HepG2 (cell line): Measurements from ENCODE around the gene CAB39. TPM values are rescaled to one million over a fixed set of nuclear protein-coding genes. Genes with fewer than 3 reads are reported as not detected.

Experiments used
- CBX5 ChIP-seq: sonication (generic); formaldehyde crosslinking; IDR thresholded peaks from 2 replicates; pipeline ENCODE4 v1.4.0; 2020; ENCODE audit warnings: missing genetic modification reagents, borderline replicate concordance
- FOXP4 ChIP-seq: sonication (generic); formaldehyde crosslinking; IDR thresholded peaks from 2 replicates; pipeline ENCODE4 v1.4.0; 2020; ENCODE audit warnings: missing genetic modification reagents
- PAX8 ChIP-seq: sonication (generic); formaldehyde crosslinking; IDR thresholded peaks from 2 replicates; pipeline ENCODE4 v1.8.0; 2022; ENCODE audit warnings: mild to moderate bottlenecking, missing genetic modification reagents, borderline replicate concordance
- SIX4 ChIP-seq: sonication (generic); formaldehyde crosslinking; IDR thresholded peaks from 2 replicates; pipeline ENCODE4 v1.4.0; 2020; ENCODE audit warnings: missing genetic modification reagents
- UBTF ChIP-seq: sonication (generic); formaldehyde crosslinking; IDR thresholded peaks from 2 replicates; pipeline ENCODE4 v1.4.0; 2020; ENCODE audit warnings: mild to moderate bottlenecking, missing genetic modification reagents
- ZFP62 ChIP-seq: sonication (generic); formaldehyde crosslinking; IDR thresholded peaks from 2 replicates; pipeline ENCODE4 v1.4.0; 2020; ENCODE audit warnings: missing genetic modification reagents
- ZNF549 ChIP-seq: sonication (generic); formaldehyde crosslinking; IDR thresholded peaks from 2 replicates; pipeline ENCODE4 v1.5.0; 2020; ENCODE audit warnings: missing genetic modification reagents
- ZNF749 ChIP-seq: sonication (generic); formaldehyde crosslinking; IDR thresholded peaks from 2 replicates; pipeline ENCODE4 v1.8.0; 2022; ENCODE audit warnings: mild to moderate bottlenecking, missing genetic modification reagents, moderate library complexity, borderline replicate concordance
- ZNF883 ChIP-seq: sonication (generic); formaldehyde crosslinking; IDR thresholded peaks from 2 replicates; pipeline ENCODE4 v1.5.1; 2020; ENCODE audit warnings: mild to moderate bottlenecking, missing genetic modification reagents; ENCODE audit errors: not compliant biosample characterization
- polyA plus RNA-seq, 8 experiments: library from polyadenylated mRNA; depleted of rRNA in 3 of 8; stranded (reverse) in 7 of 8; unstranded in 1 of 8; fragments of >200 nt; fragmentation: Illumina TruSeq in 4 of 8; extraction: Trizol in 4 of 8; gene quantifications; 2 replicates each; pipeline versions ENCODE4 v1.2.1 to v1.2.3, GENCODE V29; 2011 to 2016; ENCODE audit warnings: low read depth in 4 of 8, missing spikeins in 1 of 8, mixed read lengths in 1 of 8; ENCODE audit not compliant: insufficient read depth in 1 of 8
- total RNA-seq, 5 experiments: library from RNA; depleted of rRNA; stranded (reverse); fragments of >200 nt; fragmentation: Illumina TruSeq; extraction: Trizol; gene quantifications; 2 replicates each; pipeline ENCODE4 v1.2.3, GENCODE V29; 2016; ENCODE audit warnings: low read depth in 1 of 5

CAB39 gene
- total and polyA plus RNA-seq, 2 of the 13 experiments (the other 11 are each of a cell fraction or from before 2014, with no cell fraction given) = 19.3 to 45.3 TPM

DNA sequence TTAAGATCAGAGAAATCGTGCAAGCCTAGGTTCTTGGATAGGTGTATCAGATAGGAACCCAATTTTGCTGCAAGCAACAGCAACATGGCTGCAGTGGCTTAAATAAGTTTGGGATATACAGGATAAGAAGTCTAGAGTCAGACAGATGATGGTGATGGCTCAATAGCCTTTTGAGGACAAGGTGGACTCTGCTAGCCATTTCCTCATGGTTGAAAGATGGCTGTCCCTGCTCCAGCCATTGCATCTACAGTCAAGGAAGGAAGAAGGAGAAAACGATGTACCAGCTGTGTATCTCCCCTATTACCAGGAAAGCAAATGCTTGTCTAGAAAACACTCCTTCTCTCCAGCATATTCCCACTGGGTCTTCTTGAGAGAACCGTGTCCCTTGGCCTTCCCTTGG, 30.1 kb upstream of the CAB39 start (continued):
- TF ChIP-seq ZNF749 (CRISPR knock-in tag) (no peak), PAX8 (no peak), ZNF549 (CRISPR knock-in tag) (no peak), ZFP62 (CRISPR knock-in tag) (no peak), ZNF883 (CRISPR knock-in tag) (no peak), FOXP4 (CRISPR knock-in tag) (no peak), CBX5 (CRISPR knock-in tag) (no peak), SIX4 (CRISPR knock-in tag) (no peak), UBTF (CRISPR knock-in tag) (no peak)
